Measurements from ENCODE around the gene RHEX.

GRCh38 chr1:206070627-206071304 is 17.8 kb downstream of the RHEX start:
- TF ChIP-seq CTCF (IDR thresholded peaks at IDR 0.05) = no peak
- TF ChIP-seq ZFX (IDR thresholded peaks at IDR 0.05; ENCODE audit: borderline replicate concordance) = no peak
